HG03460 (cell line): ENCODE measurements around the gene HK3.

Source experiments
- ATAC-seq: cut with Tn5 transposase; IDR thresholded peaks from one replicate; pipeline ENCODE4 v1.9.1; 2021; ENCODE audit not compliant: unreplicated experiment

Gene HK3

GRCh38 chr5:176902102-176902814 lies 3.1 kb upstream of the HK3 start:
- ATAC-seq: no peak

GRCh38 chr5:176901260-176902101 lies 2.3 kb upstream of the HK3 start:
- no peak for ATAC-seq

DNA sequence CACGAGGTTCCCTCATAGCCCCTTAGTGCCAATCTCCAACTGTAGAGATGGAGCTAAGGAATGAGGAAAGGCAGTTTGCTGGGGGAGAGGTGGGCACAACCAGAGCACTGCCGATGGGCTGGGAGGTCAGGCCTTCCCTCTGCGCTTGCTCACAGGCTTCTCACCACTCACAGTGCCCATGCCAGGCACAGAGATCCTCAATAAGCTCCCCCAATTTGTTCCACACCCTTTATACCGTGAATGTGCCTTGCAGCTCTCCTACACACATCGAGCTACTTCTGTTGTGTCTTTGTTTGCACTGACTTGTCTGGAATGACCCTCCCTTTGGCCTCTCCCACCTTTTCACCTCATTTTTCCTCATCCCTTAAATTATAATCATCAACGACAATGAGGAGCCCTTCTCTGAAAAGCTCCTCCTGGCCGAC lies 1.6 kb upstream of the HK3 start:
- ATAC-seq: no peak

DNA sequence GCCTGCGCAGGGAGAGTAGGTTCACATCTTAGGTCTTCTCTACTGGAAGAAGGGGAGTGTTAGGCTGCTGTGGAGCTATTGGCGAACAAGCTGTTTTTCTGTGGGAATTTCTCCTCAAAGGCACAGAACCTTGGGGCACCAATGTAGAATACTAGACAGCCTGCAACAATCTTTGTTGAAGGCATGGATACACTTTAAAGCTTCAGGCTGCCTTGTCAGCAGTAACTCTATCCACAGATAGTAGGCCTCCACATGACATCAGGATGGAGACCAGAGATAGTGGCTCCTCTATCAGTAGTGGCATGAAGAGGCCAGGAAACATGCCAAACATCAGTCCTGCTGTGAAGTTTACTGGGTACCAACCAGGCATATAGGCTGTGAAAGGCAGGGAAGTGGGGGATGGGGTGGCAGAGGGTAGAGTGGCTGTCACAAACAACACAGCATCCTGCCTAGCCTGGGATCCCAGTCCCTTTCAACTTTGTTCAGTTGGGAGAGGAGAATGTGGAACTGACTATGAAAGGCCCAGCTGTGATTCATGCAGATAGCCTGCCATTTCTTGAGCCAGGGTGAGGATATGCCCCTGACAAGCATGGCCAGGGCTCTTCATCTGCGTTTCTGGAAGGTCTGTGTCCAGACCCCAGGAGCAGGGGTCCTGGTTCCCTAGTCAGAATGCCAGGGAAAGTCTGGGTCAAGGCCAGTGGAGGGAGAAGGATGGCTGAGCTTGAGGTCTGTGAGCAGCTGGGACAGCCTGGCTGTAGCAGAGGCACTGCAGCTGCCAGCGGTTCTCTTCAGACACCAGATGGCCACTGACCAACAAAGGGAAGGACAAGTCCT lies 1.0 kb upstream of the HK3 start:
- no peak for ATAC-seq

GRCh38 chr5:176897263-176897662 lies 1.9 kb downstream of the HK3 start:
- ATAC-seq: no peak

GRCh38 chr5:176895831-176896230 lies 3.3 kb downstream of the HK3 start:
- ATAC-seq: no peak

GRCh38 chr5:176894298-176894697 lies 4.8 kb downstream of the HK3 start:
- ATAC-seq: no peak

GRCh38 chr5:176892663-176893062 lies 6.5 kb downstream of the HK3 start:
- ATAC-seq: no peak

DNA sequence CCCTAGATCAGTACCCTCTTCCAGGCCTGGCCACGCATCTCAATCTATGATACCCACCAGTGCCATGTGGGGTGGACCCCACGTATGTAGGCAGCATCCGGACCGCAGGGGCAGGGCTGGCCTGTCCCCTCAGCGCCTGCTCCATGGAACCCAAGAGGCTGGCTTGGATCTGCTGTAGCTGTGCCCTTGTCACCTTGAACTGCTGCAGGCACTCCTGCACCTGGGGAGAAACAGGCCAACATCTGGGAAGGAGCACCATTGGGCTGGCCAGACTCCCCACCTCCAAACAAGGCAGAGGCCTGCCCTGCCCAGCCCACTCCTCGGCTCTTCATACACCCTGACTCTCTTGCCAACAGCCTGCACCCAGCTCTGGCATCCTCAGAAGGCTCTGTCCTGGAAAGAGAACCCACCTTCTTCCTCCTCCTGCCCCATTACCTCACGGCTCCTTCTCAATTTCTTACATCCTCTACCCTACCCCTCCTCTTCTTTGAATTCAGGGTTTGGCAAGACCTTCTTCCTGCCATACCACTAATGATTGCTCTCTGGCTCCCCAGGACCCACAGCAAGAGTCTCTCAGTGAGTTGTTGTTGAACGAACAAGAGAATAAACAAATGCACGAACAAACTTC lies 7.7 kb downstream of the HK3 start:
- ATAC-seq: no peak

DNA sequence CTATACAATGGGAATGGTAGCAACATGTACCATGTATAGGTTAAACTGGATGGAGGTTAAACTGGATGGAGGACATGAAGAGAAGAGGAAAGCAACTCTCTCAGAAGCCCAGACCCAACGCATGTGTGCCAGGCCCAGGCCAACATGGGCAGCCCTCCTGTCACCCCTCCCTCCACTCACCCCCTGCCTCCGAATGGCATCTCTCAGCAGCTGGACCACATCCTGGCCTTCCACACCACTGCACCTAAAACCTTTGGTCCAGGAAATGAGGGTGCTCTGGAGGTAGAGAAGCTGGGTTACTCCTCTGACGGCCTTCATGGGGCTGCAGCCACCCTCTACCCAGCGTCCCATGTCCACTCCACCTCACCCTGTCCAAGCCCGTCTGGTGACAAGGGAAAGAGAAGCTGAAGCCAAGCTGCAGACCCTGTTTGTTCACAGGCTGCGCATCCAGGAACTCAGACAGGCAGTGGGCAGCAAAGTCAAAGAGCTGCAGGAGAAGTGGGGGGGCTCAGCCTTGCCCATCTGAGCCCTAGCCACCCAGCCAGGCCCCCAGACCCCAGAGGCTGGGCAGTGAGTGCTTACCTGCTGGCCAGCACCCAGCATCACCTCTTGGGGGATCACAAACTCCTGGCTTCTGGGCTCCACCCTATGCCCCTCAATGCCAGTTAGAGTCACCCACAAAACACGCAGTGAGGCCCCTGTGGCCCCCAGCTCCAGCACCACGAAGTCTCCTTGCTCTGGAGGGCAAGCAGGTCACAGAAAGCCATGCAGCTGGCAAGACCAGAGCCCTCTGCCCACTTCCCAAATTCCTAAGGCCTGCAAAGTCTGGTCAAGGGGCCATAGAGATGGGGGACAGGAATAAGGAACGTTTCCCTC lies 8.5 kb downstream of the HK3 start:
- ATAC-seq: no peak

- no peak for ATAC-seq
These were observed 9.5 kb downstream of the HK3 start for GRCh38 chr5:176889321-176890280.

DNA sequence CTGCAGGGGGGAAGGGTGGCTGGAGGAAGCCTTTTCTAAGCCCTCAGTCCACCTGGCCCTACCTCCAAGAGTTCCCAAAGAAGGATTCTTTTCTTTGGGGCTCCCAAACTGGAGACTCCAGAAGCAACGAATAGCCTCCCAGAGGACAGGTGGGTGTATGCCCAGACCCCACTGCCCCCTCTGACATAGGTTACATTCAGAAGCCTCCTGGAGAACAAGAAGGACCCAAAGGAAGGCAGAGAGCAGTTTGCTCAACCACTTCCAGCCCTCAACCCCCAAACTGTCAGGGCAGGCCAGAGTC lies 10.3 kb downstream of the HK3 start:
- no peak for ATAC-seq

DNA sequence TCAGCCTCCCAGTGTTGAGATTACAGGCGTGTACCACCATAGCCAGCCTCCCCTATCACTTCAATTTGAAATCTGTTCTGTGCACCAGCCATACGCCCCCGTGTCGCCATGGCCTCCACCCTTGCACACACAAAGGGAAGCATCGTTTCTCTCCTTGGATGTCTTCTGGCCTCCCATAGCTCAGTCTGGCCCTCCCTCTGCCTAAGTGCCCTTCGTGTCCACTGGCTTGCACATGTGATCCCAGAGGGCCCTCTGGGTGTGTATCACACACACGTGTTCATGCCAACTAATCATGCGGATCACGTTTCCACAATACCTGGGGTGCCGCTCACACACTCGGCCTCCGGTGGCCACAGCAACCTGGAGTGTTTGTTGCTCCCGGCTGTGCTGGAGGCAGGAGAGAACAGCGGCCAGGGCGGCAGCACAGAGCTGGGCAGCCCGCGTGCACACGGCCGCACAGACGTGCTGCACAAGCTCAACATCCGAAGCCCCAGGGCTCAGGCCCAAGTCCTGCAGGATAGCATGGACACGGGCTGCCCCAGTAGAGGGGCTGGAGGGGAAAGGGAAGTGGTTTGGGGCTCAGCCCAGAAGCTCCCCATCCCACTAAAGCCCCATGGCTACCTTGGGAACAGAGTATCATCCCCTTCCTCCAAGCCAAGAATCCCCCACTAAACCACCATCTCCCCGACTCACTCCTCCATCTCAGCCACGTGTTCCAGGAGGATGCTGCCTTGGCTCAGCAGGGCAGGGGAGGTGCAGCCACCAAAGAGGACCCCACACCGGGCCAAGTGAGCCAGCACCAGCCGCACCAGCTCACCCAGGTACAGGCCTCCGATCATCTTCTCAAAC lies 10.9 kb downstream of the HK3 start:
- no peak for ATAC-seq

GRCh38 chr5:176887252-176887849 lies 11.8 kb downstream of the HK3 start:
- no peak for ATAC-seq

- no peak for ATAC-seq
These were observed 12.6 kb downstream of the HK3 start for GRCh38 chr5:176886336-176887251.

GRCh38 chr5:176884571-176884890 lies 14.6 kb downstream of the HK3 start:
- ATAC-seq: no peak
